GM19467 (cell line): ENCODE results near the gene C5orf52.

Experiments used
- ATAC-seq: cut with Tn5 transposase; IDR thresholded peaks from one replicate; pipeline ENCODE4 v1.9.1; 2021; ENCODE audit warnings: mild to moderate bottlenecking, moderate library complexity; ENCODE audit not compliant: unreplicated experiment

C5orf52 gene

GRCh38 chr5:157670662-157671591 is at the start of gene C5orf52:
TSS of gene C5orf52 (plus strand) at chr5:157671533. CDS start at chr5:157671615, 82 bp downstream.
- ATAC-seq = no peak

GRCh38 chr5:157624144-157624543 is 47.2 kb upstream of the C5orf52 start:
- no peak for ATAC-seq

- no peak for ATAC-seq
Measured at GRCh38 chr5:157626831-157627230, 44.5 kb upstream of the C5orf52 start.

- no peak for ATAC-seq
Measured at GRCh38 chr5:157630341-157630740, 41.0 kb upstream of the C5orf52 start.

GRCh38 chr5:157640406-157641066 is 30.8 kb upstream of the C5orf52 start:
- no peak for ATAC-seq

- no peak for ATAC-seq
Measured at GRCh38 chr5:157648275-157648990, 22.9 kb upstream of the C5orf52 start.

GRCh38 chr5:157649101-157649500 is 22.2 kb upstream of the C5orf52 start:
- ATAC-seq = no peak

GRCh38 chr5:157650991-157651611 is 20.2 kb upstream of the C5orf52 start:
- no peak for ATAC-seq

- no peak for ATAC-seq
Measured at GRCh38 chr5:157651623-157652376, 19.5 kb upstream of the C5orf52 start.

- no peak for ATAC-seq
Measured at GRCh38 chr5:157652377-157652692, 19.0 kb upstream of the C5orf52 start, which contains the start of gene SOX30. TSS of gene SOX30 (minus strand) at chr5:157652438. CDS start at chr5:157652078, 360 bp downstream.

- no peak for ATAC-seq
Measured at GRCh38 chr5:157657516-157657915, 13.8 kb upstream of the C5orf52 start.

- no peak for ATAC-seq
Measured at GRCh38 chr5:157658893-157659292, 12.4 kb upstream of the C5orf52 start.

- no peak for ATAC-seq
Measured at GRCh38 chr5:157659868-157660660, 11.3 kb upstream of the C5orf52 start.

GRCh38 chr5:157665467-157666070 is 5.8 kb upstream of the C5orf52 start:
- no peak for ATAC-seq

- ATAC-seq = no peak
Measured at GRCh38 chr5:157668356-157668755, 3.0 kb upstream of the C5orf52 start.

- no peak for ATAC-seq
Measured at GRCh38 chr5:157669701-157670097, 1.6 kb upstream of the C5orf52 start.

GRCh38 chr5:157671592-157672330 is 428 bp downstream of the C5orf52 start:
- no peak for ATAC-seq

- ATAC-seq = no peak
Measured at GRCh38 chr5:157672976-157673375, 1.6 kb downstream of the C5orf52 start.
